Stimulated activated naive CD8-positive, alpha-beta T cell treated with anti-CD3 and anti-CD28 coated beads, Interleukin-15, amount 100 ng/mL, for 72 hours (primary cell): ENCODE measurements around the gene PDE6B.
A peak's percentile ranks its signal among the peaks of the same experiment; 100 is the strongest.

Source experiments
- ATAC-seq: fragments of 150-1000 bp; cut with Tn5 transposase; 2 replicates; pipeline ENCODE4 v1.10.0; 2021; ENCODE audit warnings: mild to moderate bottlenecking, moderate library complexity
- DNase-seq, 2 donors: peaks; one replicate each; pipeline ENCODE4 v3.0.0; 2021 to 2022
- H3K27ac Mint-ChIP-seq, 2 donors: one replicate each; pipeline ENCODE4 v1.8.0; 2022; ENCODE audit warnings: mild to moderate bottlenecking in 2 of 2, mixed read lengths in 2 of 2, moderate library complexity in 2 of 2
- H3K27me3 Mint-ChIP-seq: one replicate; pipeline ENCODE4 v1.8.0; 2022; ENCODE audit warnings: mixed read lengths
- H3K4me1 Mint-ChIP-seq: one replicate; pipeline ENCODE4 v1.8.0; 2022; ENCODE audit warnings: mild to moderate bottlenecking, mixed read lengths
- H3K4me3 Mint-ChIP-seq, 2 donors: one replicate each; pipeline ENCODE4 v1.8.0; 2022; ENCODE audit warnings: mild to moderate bottlenecking in 2 of 2, mixed read lengths in 2 of 2, moderate library complexity in 1 of 2
- H3K9me3 Mint-ChIP-seq, 2 donors: one replicate each; pipeline ENCODE4 v1.8.0; 2022; ENCODE audit warnings: mixed read lengths in 2 of 2

PDE6B gene

DNA sequence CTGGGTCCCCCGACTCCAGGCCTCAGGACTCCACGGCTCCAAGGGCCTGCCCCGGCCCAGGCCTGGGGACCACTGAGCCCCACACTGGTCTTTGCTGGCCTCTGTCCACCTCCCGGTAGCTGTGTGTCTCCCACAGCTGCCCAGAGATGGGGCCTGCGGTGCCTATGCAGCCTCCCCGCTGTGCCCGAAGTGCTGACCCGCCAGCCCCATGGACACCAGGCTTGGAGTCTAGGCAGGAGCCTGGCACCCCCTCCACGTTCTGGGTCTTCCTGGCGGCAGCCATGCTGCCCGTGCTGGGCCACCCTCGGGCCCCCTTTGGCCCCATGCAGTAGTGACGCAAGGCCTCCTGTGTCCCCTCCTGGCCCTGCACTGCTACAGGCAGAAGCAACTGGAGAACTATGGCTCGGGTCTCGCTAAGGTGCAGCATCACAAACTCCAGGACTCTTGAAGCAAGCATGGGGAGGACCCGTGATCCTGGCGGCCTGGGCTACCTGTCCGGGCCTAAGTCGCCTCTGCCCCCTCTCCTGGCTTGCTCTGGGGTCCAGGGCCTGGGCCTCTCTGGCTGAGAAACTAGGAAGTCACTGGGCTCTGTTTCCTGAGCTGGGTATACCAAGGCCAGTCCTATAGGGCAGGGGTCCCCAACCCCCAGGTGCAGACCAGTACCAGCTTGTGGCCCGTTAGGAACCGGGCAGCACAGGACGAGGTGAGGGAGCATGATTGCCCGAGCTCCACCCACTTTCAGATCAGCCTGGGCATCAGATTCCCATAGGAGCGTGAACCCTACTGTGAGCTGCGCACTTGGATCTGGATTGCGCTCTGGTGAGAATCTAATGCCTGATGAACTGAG, 49.9 kb downstream of the PDE6B start:
- Mint-ChIP-seq H3K4me3 (peak overlapping the region; percentile 87 to 95), H3K27ac (peak overlapping the region; percentile 94 to 98), H3K4me1 (peaks cover 39% of the 10 kb centered on the region), H3K9me3 (no peaks in the 10 kb centered on the region), H3K27me3 (no peaks in the 10 kb centered on the region)
- peak; percentile 23 for ATAC-seq
- peak; percentile 46 to 63 for DNase-seq

GRCh38 chr4:675980-676870, 50.9 kb downstream of the PDE6B start:
- DNase-seq = no peak
- no peak for ATAC-seq
- no peaks in the 10 kb centered on the region for H3K27me3 Mint-ChIP-seq
- peaks cover 47% of the 10 kb centered on the region for H3K4me1 Mint-ChIP-seq
- peak overlapping the region; percentile 87 to 95 for H3K4me3 Mint-ChIP-seq
- no peaks in the 10 kb centered on the region for H3K9me3 Mint-ChIP-seq
- H3K27ac Mint-ChIP-seq = peak overlapping the region in 1 of 2 donors; percentile 74

DNA sequence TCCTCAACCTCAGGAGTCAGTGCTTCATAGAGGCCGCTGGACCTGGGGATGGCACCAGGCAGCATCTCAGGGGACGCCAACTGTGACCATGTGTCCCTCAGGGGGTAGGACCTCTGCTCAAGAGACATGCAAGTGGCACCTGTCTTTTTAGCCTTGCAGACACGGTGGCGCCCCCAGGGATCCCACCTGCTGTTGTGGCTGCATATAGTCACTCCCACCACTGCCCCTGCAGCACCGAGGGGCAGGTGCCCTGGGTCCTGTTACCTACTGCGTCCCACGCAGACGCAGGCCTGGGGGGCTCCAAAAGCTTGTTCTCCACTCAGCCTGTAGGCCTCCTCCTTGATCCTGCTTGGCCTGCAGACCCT, 51.5 kb downstream of the PDE6B start:
- Mint-ChIP-seq H3K9me3 (no peaks in the 10 kb centered on the region), H3K4me3 (peak overlapping the region in 1 of 2 donors; percentile 72), H3K27me3 (no peaks in the 10 kb centered on the region), H3K27ac (peak overlapping the region in 1 of 2 donors; percentile 30), H3K4me1 (peaks cover 47% of the 10 kb centered on the region)
- DNase-seq = no peak
- no peak for ATAC-seq

GRCh38 chr4:677431-678293, 52.3 kb downstream of the PDE6B start:
- Mint-ChIP-seq H3K4me3 (no peak overlapping the region), H3K27me3 (peaks cover 2% of the 10 kb centered on the region), H3K9me3 (no peaks in the 10 kb centered on the region), H3K4me1 (peaks cover 48% of the 10 kb centered on the region), H3K27ac (no peak overlapping the region)
- ATAC-seq = no peak
- no peak for DNase-seq

DNA sequence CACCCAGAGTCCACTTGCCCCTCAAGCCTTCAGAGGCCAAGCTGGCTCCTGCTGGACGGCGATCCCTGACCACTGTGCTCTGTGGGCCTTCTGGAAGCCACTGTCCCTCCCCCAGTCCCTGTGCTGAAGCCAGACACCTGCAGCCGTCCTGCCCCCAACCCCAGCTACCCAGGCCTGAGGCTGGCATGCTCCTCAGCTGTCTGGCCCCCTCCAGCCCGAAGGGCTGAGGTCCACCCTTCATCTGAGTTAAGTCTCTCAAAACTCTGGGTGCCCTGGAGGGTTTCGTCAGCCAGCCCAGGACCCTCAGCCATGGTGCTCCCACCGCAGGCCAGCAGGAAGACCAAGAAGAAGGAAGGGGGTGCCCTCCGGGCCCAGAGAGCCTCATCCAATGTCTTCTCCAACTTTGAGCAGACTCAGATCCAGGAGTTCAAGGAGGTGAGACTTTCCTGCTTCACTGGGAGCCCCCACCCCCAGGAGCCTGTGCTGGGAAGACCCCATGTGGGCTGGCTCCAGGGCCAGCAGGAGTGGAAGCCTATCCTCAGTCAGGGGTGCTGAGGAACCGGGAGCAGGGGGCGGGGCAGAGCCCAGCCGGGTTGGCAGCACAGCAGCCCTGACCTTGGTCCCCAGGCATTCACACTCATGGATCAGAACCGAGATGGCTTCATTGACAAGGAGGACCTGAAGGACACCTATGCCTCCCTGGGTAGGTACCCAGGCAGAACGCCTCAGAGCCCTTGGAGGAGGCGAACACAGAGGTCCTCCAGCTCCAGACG, 53.1 kb downstream of the PDE6B start:
- no peaks in the 10 kb centered on the region for H3K9me3 Mint-ChIP-seq
- H3K4me3 Mint-ChIP-seq = no peak overlapping the region
- H3K27ac Mint-ChIP-seq = no peak overlapping the region
- H3K27me3 Mint-ChIP-seq = peaks cover 6% of the 10 kb centered on the region
- DNase-seq (no peak), ATAC-seq (no peak)
- peaks cover 49% of the 10 kb centered on the region for H3K4me1 Mint-ChIP-seq

- H3K27me3 Mint-ChIP-seq = peaks cover 6% of the 10 kb centered on the region
- DNase-seq (no peak), ATAC-seq (no peak)
- H3K4me3 Mint-ChIP-seq = no peak overlapping the region
- H3K4me1 Mint-ChIP-seq = peaks cover 54% of the 10 kb centered on the region
- H3K27ac Mint-ChIP-seq = no peak overlapping the region
- no peaks in the 10 kb centered on the region for H3K9me3 Mint-ChIP-seq
Observed at GRCh38 chr4:679104-679481, 53.7 kb downstream of the PDE6B start.

DNA sequence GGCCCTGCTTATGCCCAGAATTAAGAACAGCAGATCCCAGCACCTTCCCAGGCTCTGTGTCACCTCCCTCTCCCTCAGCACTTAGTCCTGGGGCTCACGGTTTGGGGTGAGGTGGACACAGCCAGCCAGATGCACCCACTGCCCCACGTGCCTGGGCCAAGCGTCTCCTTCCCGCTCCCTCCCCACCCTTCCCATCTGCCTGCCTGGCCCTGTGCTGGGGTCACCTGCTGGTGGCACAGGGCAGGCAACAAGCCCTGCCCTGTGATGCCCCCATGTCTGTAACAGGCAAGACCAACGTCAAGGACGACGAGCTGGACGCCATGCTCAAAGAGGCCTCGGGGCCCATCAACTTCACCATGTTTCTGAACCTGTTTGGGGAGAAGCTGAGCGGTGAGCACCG, 54.3 kb downstream of the PDE6B start:
- no peak for ATAC-seq

GRCh38 chr4:680091-680490, 54.7 kb downstream of the PDE6B start:
- DNase-seq = no peak
- Mint-ChIP-seq H3K9me3 (no peaks in the 10 kb centered on the region), H3K4me3 (peak overlapping the region; percentile 67 to 76), H3K27ac (peak overlapping the region in 1 of 2 donors; percentile 66), H3K27me3 (peaks cover 10% of the 10 kb centered on the region), H3K4me1 (peaks cover 53% of the 10 kb centered on the region)
- ATAC-seq = no peak

More for the DNA sequence above, 54.3 kb downstream of the PDE6B start:
- H3K9me3 Mint-ChIP-seq = no peaks in the 10 kb centered on the region
- peak overlapping the region in 1 of 2 donors; percentile 66 for H3K27ac Mint-ChIP-seq
- no peak for DNase-seq
- peaks cover 54% of the 10 kb centered on the region for H3K4me1 Mint-ChIP-seq
- H3K4me3 Mint-ChIP-seq = peak overlapping the region; percentile 8 to 29
- peaks cover 6% of the 10 kb centered on the region for H3K27me3 Mint-ChIP-seq

- peak in 1 of 2 donors; percentile 40 for DNase-seq
- Mint-ChIP-seq H3K9me3 (no peaks in the 10 kb centered on the region), H3K27me3 (peaks cover 15% of the 10 kb centered on the region), H3K27ac (peak overlapping the region; percentile 42 to 46), H3K4me3 (peak overlapping the region; percentile 67 to 76), H3K4me1 (peaks cover 49% of the 10 kb centered on the region)
- peak; percentile 31 for ATAC-seq
Observed at GRCh38 chr4:680551-680927, 55.2 kb downstream of the PDE6B start.

- peak; percentile 60 to 75 for DNase-seq
- H3K4me3 Mint-ChIP-seq = peak overlapping the region; percentile 67 to 76
- peak; percentile 68 for ATAC-seq
- no peaks in the 10 kb centered on the region for H3K9me3 Mint-ChIP-seq
- H3K27me3 Mint-ChIP-seq = peaks cover 17% of the 10 kb centered on the region
- peaks cover 43% of the 10 kb centered on the region for H3K4me1 Mint-ChIP-seq
- peak overlapping the region; percentile 34 to 46 for H3K27ac Mint-ChIP-seq
Observed at GRCh38 chr4:680928-681645, 55.7 kb downstream of the PDE6B start.

DNA sequence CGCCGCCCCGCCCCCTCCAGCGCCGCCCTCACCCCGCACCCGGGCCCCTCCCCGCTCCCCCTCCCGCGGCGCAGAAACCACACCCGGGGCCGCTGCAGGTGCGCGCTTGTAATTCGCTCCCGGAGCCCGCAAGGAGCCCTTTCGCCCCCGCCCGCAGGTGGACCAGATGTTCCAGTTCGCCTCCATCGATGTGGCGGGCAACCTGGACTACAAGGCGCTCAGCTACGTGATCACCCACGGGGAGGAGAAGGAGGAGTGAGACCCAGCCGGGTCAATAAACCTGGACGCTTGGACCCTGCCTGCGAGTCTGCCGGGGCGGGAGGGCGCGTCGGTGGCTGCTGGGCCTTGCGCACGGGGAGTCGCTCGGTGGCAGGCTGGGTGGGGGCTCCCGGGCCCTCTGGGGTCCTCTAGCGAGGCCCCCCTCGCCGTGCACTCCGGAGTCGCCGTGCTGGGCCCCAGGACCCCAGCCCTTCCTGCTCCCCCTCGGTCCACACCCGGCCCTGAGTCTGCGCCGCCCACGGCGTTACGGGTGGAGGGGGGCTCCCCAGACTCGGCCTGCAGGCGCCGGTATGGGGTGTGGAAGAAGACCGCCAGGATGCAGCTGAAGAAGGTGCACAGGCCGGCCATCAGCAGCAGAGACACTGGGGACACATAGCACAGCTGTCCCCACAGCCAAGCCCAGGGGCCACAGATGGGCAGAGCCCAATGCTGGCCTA, 56.5 kb downstream of the PDE6B start:
- Mint-ChIP-seq H3K4me1 (peaks cover 35% of the 10 kb centered on the region), H3K27me3 (peaks cover 17% of the 10 kb centered on the region), H3K9me3 (no peaks in the 10 kb centered on the region), H3K4me3 (peak overlapping the region; percentile 45 to 50), H3K27ac (no peak overlapping the region)
- peak; percentile 3 for ATAC-seq
- peak in 1 of 2 donors; percentile 54 for DNase-seq

DNA sequence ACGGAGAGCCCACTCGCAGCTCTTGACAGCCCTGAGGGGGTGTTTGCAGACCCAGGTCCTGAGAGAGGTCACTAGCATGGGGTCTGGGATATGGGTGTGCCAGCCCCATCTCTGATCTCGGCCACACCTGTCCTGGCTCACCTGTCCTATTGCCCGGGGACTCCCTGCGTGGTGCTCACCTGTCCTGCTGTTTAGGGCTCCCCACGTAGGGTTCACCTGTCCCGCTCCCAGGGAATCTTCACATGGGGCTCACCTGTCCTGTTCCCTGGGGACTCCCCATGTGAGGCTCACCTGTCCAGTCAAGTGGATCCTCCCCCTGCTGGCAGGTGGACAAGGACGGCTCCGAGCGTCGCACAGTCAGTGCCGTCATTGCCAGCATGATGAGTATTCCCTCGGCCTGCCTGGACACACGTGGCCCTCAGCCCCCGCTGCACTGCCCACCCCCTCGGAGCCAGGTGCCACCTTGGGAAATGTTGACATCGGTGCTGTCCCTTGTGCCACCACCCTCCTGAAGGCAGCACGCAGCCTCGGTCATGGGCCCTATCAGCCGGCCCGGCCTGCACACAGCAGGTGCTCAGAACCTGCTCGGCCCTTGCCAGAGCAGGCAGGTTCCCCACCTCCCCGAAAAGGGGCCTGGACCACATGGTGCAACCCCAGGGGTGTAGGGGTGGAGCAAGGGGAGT, 57.3 kb downstream of the PDE6B start:
- Mint-ChIP-seq H3K4me3 (peak overlapping the region in 1 of 2 donors; percentile 18), H3K4me1 (peaks cover 28% of the 10 kb centered on the region), H3K27ac (peak overlapping the region in 1 of 2 donors; percentile 86), H3K27me3 (peaks cover 21% of the 10 kb centered on the region), H3K9me3 (no peaks in the 10 kb centered on the region)
- DNase-seq (no peak), ATAC-seq (no peak)

DNA sequence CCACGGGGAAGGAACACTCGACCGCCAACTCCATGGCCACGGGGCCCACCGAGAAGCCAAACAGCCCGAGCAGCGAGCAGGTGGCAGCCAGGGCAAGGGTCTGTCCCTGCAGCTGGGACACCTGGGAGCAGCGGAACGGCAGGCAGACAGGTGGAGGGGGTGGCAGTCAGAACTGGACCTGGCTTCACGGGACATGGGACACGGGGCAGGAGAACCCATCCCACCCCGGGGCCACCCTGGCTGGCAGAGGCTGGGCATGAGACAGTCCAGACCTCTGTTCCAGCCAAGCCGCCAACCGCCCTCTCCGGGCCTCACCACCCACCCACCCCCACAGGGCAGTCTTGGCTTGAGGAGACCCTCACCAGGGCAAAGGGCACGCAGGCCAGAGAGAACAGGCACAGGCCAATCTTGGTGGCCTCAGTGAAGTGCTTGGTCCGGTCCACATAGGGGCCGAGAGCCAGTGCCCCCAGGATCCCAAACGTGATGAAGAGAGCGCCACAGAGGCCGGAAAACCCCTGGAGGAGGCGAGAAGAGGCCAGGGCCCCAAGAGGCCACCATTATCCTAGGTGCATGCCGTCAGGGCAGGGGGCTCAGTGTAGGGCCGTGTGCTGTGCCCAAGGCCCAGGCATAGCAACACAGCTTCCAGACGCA, 58.0 kb downstream of the PDE6B start:
- Mint-ChIP-seq H3K4me3 (no peak overlapping the region), H3K27me3 (peaks cover 28% of the 10 kb centered on the region), H3K9me3 (no peaks in the 10 kb centered on the region), H3K27ac (no peak overlapping the region), H3K4me1 (peaks cover 26% of the 10 kb centered on the region)
- ATAC-seq (peak; percentile 6), DNase-seq (no peak)
